ENCODE results near the gene OTUD7B. TPM values are rescaled to one million over a fixed set of nuclear protein-coding genes. Genes with fewer than 3 reads are reported as not detected.

OTUD7B gene
- total RNA-seq, 4 donors from 2014 or later: 9.7 to 44.9 (median 28.8) TPM

- Histone ChIP-seq H3K9me3 (no peaks in the 10 kb centered on the region), H3K27ac (no peak overlapping the region), H3K27me3 (no peaks in the 10 kb centered on the region), H3K4me3 (no peak overlapping the region), H3K4me1 (peaks cover 6 to 13% of the 10 kb centered on the region in 2 donors), H3K36me3 (no peaks in the 10 kb centered on the region)
- intact Hi-C loops (cut with DNase I; ENCODE audit: low total_unique reads): no loop called here
- no peak for DNase-seq
- TF ChIP-seq POLR2A (IDR thresholded peaks at IDR 0.05) (no peak), CTCF (IDR thresholded peaks at IDR 0.05) (no peak)
Observed at GRCh38 chr1:149931212-149931790, 79.2 kb downstream of the OTUD7B start.

GRCh38 chr1:149929856-149930255 lies 80.7 kb downstream of the OTUD7B start:
- intact Hi-C loops (cut with DNase I; ENCODE audit: low total_unique reads): no loop called here
- no peaks in the 10 kb centered on the region for H3K36me3 ChIP-seq
- DNase-seq: no peak
- H3K9me3 ChIP-seq: no peaks in the 10 kb centered on the region
- H3K4me3 ChIP-seq: no peak overlapping the region
- H3K27ac ChIP-seq: peak overlapping the region in 1 of 2 donors; percentile 95
- H3K4me1 ChIP-seq: peaks cover 9 to 16% of the 10 kb centered on the region in 2 donors
- TF ChIP-seq CTCF (IDR thresholded peaks at IDR 0.05): no peak
- H3K27me3 ChIP-seq: no peaks in the 10 kb centered on the region

GRCh38 chr1:149928401-149928724 lies 82.2 kb downstream of the OTUD7B start:
- no peaks in the 10 kb centered on the region for H3K27me3 ChIP-seq
- H3K27ac ChIP-seq: peak overlapping the region; percentile 95 to 98
- H3K4me3 ChIP-seq: peak overlapping the region; percentile 84 to 98
- no peak for TF ChIP-seq POLR2A (IDR thresholded peaks at IDR 0.05)
- TF ChIP-seq CTCF (IDR thresholded peaks at IDR 0.05): no peak
- intact Hi-C loops (cut with DNase I; ENCODE audit: low total_unique reads): no loop called here
- no peaks in the 10 kb centered on the region for H3K36me3 ChIP-seq
- no peaks in the 10 kb centered on the region for H3K9me3 ChIP-seq
- peaks cover 9 to 16% of the 10 kb centered on the region in 2 donors for H3K4me1 ChIP-seq
- DNase-seq: no peak

GRCh38 chr1:149927563-149928400 lies 82.7 kb downstream of the OTUD7B start, which contains the start of gene SF3B4:
TSS of gene SF3B4 (minus strand) at chr1:149927803. CDS start at chr1:149927759, 44 bp downstream.
- Histone ChIP-seq H3K4me3 (peak within 1 kb of the TSS; percentile 84 to 98), H3K27me3 (no peaks in the 10 kb centered on the region), H3K4me1 (peaks cover 9 to 16% of the 10 kb centered on the region in 2 donors), H3K36me3 (no peaks in the 10 kb centered on the region), H3K27ac (peak within 1 kb of the TSS; percentile 95 to 98), H3K9me3 (no peaks in the 10 kb centered on the region)
- peak; percentile 96 for DNase-seq
- intact Hi-C loops (cut with DNase I; ENCODE audit: low total_unique reads): no loop called here
- TF ChIP-seq CTCF (IDR thresholded peaks at IDR 0.05) (peak in 2 of 4 experiments; percentile 16 to 26), POLR2A (IDR thresholded peaks at IDR 0.05) (peak; percentile 98)

- intact Hi-C loops (cut with DNase I; ENCODE audit: low total_unique reads): no loop called here
- H3K27me3 ChIP-seq: no peaks in the 10 kb centered on the region
- no peak for TF ChIP-seq CTCF (IDR thresholded peaks at IDR 0.05)
- TF ChIP-seq POLR2A (IDR thresholded peaks at IDR 0.05): no peak
- peak overlapping the region; percentile 84 to 98 for H3K4me3 ChIP-seq
- H3K36me3 ChIP-seq: no peaks in the 10 kb centered on the region
- peak overlapping the region; percentile 95 to 98 for H3K27ac ChIP-seq
- peaks cover 9 to 16% of the 10 kb centered on the region in 2 donors for H3K4me1 ChIP-seq
- no peaks in the 10 kb centered on the region for H3K9me3 ChIP-seq
- DNase-seq: no peak
Observed at GRCh38 chr1:149927056-149927562, 83.4 kb downstream of the OTUD7B start.
